Measurements from ENCODE around the gene ZNF554.
A peak's percentile ranks its signal among the peaks of the same experiment; 100 is the strongest.
"Not testable (repeated sequence)": the region's sequence is repeated elsewhere in the genome, so short reads cannot be mapped to it uniquely, and the experiment has no call there.

The ZNF554 gene

GRCh38 chr19:2791440-2791839, 28.2 kb upstream of the ZNF554 start:
- no peak for DNase-seq

GRCh38 chr19:2791876-2792275, 27.8 kb upstream of the ZNF554 start:
- peak; percentile 26 for DNase-seq

- DNase-seq = not testable (repeated sequence)
Measured at GRCh38 chr19:2792666-2793065, 27.0 kb upstream of the ZNF554 start.

GRCh38 chr19:2793126-2793525, 26.5 kb upstream of the ZNF554 start:
- DNase-seq = no peak

- no peak for DNase-seq
Measured at GRCh38 chr19:2793577-2793976, 26.1 kb upstream of the ZNF554 start.

GRCh38 chr19:2795827-2796658, 23.6 kb upstream of the ZNF554 start:
- DNase-seq = no peak

GRCh38 chr19:2796659-2797266, 22.9 kb upstream of the ZNF554 start:
- DNase-seq = no peak

- DNase-seq = no peak
Measured at GRCh38 chr19:2797280-2797679, 22.4 kb upstream of the ZNF554 start.

GRCh38 chr19:2798158-2798685, 21.4 kb upstream of the ZNF554 start:
- DNase-seq = no peak

GRCh38 chr19:2798733-2799132, 20.9 kb upstream of the ZNF554 start:
- no peak for DNase-seq

GRCh38 chr19:2799273-2800020, 20.2 kb upstream of the ZNF554 start:
- DNase-seq = no peak

GRCh38 chr19:2800506-2800905, 19.2 kb upstream of the ZNF554 start:
- DNase-seq = no peak

GRCh38 chr19:2802826-2803225, 16.8 kb upstream of the ZNF554 start:
- no peak for DNase-seq

- DNase-seq = no peak
Measured at GRCh38 chr19:2803486-2804155, 16.0 kb upstream of the ZNF554 start.

GRCh38 chr19:2804156-2805004, 15.3 kb upstream of the ZNF554 start:
- no peak for DNase-seq

- DNase-seq = no peak
Measured at GRCh38 chr19:2805261-2805900, 14.3 kb upstream of the ZNF554 start.

- no peak for DNase-seq
Measured at GRCh38 chr19:2805991-2806649, 13.5 kb upstream of the ZNF554 start.

- DNase-seq = no peak
Measured at GRCh38 chr19:2806736-2807378, 12.8 kb upstream of the ZNF554 start.

GRCh38 chr19:2807379-2808128, 12.1 kb upstream of the ZNF554 start:
- no peak for DNase-seq
